Gastrocnemius medialis (tissue), 4 donors: ENCODE results near the gene NOC4L.

Experiments used
- POLR2A ChIP-seq, 2 donors: fragments of 450-650 bp; IDR thresholded peaks; one replicate each; pipeline ENCODE4 v1.6.1; 2017; ENCODE audit warnings: antibody characterized with exemption in 2 of 2, mild to moderate bottlenecking in 2 of 2, moderate library complexity in 2 of 2
- TF ChIP-seq, protein P1 (sequence below), 5 experiments: fragments of 450-650 bp in 3 of 5; fragments of 200-600 bp in 2 of 5; sonication (generic) in 2 of 5; IDR thresholded peaks in 4 of 5; conservative IDR thresholded peaks in 1 of 5; 1 replicate in 4 of 5; 2 replicates in 1 of 5; pipeline ENCODE4 v1.5.1; 2016 to 2019; ENCODE audit warnings: antibody characterized with exemption in 5 of 5, mild to moderate bottlenecking in 3 of 5, moderate library complexity in 3 of 5

DNA sequence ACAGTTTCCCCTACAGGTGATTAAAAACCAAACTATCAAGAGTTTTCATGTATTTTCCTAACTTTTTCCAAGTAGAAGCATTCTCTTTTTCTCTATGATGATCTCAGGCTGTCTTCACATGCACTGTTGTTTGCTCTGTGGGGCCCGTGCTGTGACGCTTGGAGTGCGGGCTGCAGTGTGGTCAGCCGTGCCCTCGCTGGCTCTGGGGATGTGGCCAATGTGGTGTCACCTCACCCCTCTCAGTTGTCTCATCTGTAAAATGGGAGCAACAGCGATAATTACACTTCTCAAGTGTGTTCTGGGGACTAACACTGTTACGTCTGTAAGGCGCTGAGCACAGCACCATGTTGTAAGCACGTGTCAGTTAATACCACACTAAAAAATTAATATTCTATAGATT lies 28.8 kb upstream of the NOC4L start:
- TF ChIP-seq, protein P1, sequence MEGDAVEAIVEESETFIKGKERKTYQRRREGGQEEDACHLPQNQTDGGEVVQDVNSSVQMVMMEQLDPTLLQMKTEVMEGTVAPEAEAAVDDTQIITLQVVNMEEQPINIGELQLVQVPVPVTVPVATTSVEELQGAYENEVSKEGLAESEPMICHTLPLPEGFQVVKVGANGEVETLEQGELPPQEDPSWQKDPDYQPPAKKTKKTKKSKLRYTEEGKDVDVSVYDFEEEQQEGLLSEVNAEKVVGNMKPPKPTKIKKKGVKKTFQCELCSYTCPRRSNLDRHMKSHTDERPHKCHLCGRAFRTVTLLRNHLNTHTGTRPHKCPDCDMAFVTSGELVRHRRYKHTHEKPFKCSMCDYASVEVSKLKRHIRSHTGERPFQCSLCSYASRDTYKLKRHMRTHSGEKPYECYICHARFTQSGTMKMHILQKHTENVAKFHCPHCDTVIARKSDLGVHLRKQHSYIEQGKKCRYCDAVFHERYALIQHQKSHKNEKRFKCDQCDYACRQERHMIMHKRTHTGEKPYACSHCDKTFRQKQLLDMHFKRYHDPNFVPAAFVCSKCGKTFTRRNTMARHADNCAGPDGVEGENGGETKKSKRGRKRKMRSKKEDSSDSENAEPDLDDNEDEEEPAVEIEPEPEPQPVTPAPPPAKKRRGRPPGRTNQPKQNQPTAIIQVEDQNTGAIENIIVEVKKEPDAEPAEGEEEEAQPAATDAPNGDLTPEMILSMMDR (IDR thresholded peaks at IDR 0.05 in 4 of 5, conservative IDR thresholded peaks at IDR 0.05 in 1 of 5): no peak
- TF ChIP-seq POLR2A (IDR thresholded peaks at IDR 0.05): no peak
